Neural cell (in vitro differentiated cells): Measurements from ENCODE around the gene PLAGL1. TPM values are rescaled to one million over a fixed set of nuclear protein-coding genes. Genes with fewer than 3 reads are reported as not detected.

ENCODE experiments used
- H2AFZ ChIP-seq: fragments of 200-600, 300-800 bp; sonication (generic), shearing (Covaris generic); 2 replicates; pipeline ENCODE4 v1.6.0; 2014; ENCODE audit warnings: low read depth, mild to moderate bottlenecking, antibody characterized with exemption, low read length, moderate library complexity
- H3F3A ChIP-seq: fragments of 200-600 bp; shearing (Covaris generic); 2 replicates; pipeline ENCODE4 v1.6.1; 2016; ENCODE audit warnings: mild to moderate bottlenecking, moderate library complexity, mixed read lengths, antibody characterized with exemption, low read length; ENCODE audit not compliant: insufficient read depth, poor library complexity, severe bottlenecking
- H3K27ac ChIP-seq: fragments of 200-600, 300-800 bp; sonication (generic), shearing (Covaris generic); 2 replicates; pipeline ENCODE4 v1.5.1; 2014; ENCODE audit warnings: mild to moderate bottlenecking, low read length, moderate library complexity
- H3K27me3 ChIP-seq: fragments of 300-800, 200-600 bp; sonication (generic), shearing (Covaris generic); 2 replicates; pipeline ENCODE4 v1.6.0; 2014; ENCODE audit warnings: mild to moderate bottlenecking, low read depth, low read length, moderate library complexity; ENCODE audit not compliant: insufficient read depth
- H3K36me3 ChIP-seq: fragments of 300-800, 200-600 bp; sonication (generic), shearing (Covaris generic); 2 replicates; pipeline ENCODE4 v1.5.1; 2014; ENCODE audit warnings: mild to moderate bottlenecking, antibody characterized with exemption, low read length, moderate library complexity; ENCODE audit not compliant: insufficient read depth
- H3K4me2 ChIP-seq: fragments of 300-800, 200-600 bp; sonication (generic), shearing (Covaris generic); 2 replicates; pipeline ENCODE4 v1.6.0; 2014; ENCODE audit warnings: mild to moderate bottlenecking, low read length
- H3K4me3 ChIP-seq: fragments of 300-800, 200-600 bp; sonication (generic), shearing (Covaris generic); 2 replicates; pipeline ENCODE4 v1.5.1; 2014; ENCODE audit warnings: mild to moderate bottlenecking, low read length, moderate library complexity
- H3K79me2 ChIP-seq: fragments of 200-600 bp; shearing (Covaris generic); replicated peaks from 2 replicates; pipeline ENCODE4 v1.6.0; 2014; ENCODE audit warnings: mild to moderate bottlenecking, low read length, moderate library complexity; ENCODE audit not compliant: insufficient read depth
- H3K9ac ChIP-seq: fragments of 300-800, 200-600 bp; sonication (generic), shearing (Covaris generic); 2 replicates; pipeline ENCODE4 v1.6.1; 2016; ENCODE audit warnings: mild to moderate bottlenecking, low read length, mixed read lengths
- H3K9me2 ChIP-seq: fragments of 200-600 bp; shearing (Covaris generic); 2 replicates; pipeline ENCODE4 v1.6.1; 2016; ENCODE audit warnings: mild to moderate bottlenecking, low read length, mixed read lengths; ENCODE audit not compliant: insufficient read depth
- H3K9me3 ChIP-seq: fragments of 200-600, 300-800 bp; sonication (generic), shearing (Covaris generic); 2 replicates; pipeline ENCODE4 v1.6.1; 2016; ENCODE audit warnings: mild to moderate bottlenecking, mixed run types, low read length, moderate library complexity, mixed read lengths
- H4K20me1 ChIP-seq: fragments of 200-600 bp; shearing (Covaris generic); 2 replicates; pipeline ENCODE4 v1.6.1; 2016; ENCODE audit warnings: mild to moderate bottlenecking, mixed run types; ENCODE audit not compliant: insufficient read depth
- CTCF ChIP-seq: fragments of 450-650 bp; IDR thresholded peaks from 2 replicates; pipeline ENCODE4 v1.5.1; 2014; ENCODE audit warnings: antibody characterized with exemption, mild to moderate bottlenecking, moderate library complexity; ENCODE audit not compliant: poor library complexity, severe bottlenecking
- EP300 ChIP-seq: fragments of 450-650 bp; conservative IDR thresholded peaks from 2 replicates; pipeline ENCODE4 v1.6.1; 2014; ENCODE audit warnings: antibody characterized with exemption, mild to moderate bottlenecking, moderate library complexity; ENCODE audit not compliant: poor library complexity, severe bottlenecking
- EZH2 ChIP-seq: fragments of 200-600, 300-800 bp; shearing (Covaris generic), sonication (generic); IDR thresholded peaks from 2 replicates; pipeline ENCODE4 v1.6.1; 2014; ENCODE audit warnings: antibody characterized with exemption, low read length, borderline replicate concordance, mild to moderate bottlenecking; ENCODE audit not compliant: insufficient read depth, poor library complexity, severe bottlenecking
- MXI1 ChIP-seq: fragments of 450-650 bp; conservative IDR thresholded peaks from 2 replicates; pipeline ENCODE4 v1.6.1; 2014; ENCODE audit warnings: antibody characterized with exemption, mild to moderate bottlenecking; ENCODE audit not compliant: poor library complexity, severe bottlenecking
- POLR2AphosphoS5 ChIP-seq: IDR thresholded peaks from 2 replicates; pipeline ENCODE4 v1.6.1; 2012
- RAD21 ChIP-seq: fragments of 450-650 bp; conservative IDR thresholded peaks from 2 replicates; pipeline ENCODE4 v1.6.1; 2014; ENCODE audit warnings: antibody characterized with exemption, mild to moderate bottlenecking, moderate library complexity
- SMC3 ChIP-seq: fragments of 450-650 bp; conservative IDR thresholded peaks from 2 replicates; pipeline ENCODE4 v1.6.1; 2014; ENCODE audit warnings: antibody characterized with exemption, mild to moderate bottlenecking, moderate library complexity; ENCODE audit not compliant: poor library complexity
- TAF1 ChIP-seq: IDR thresholded peaks from 2 replicates; pipeline ENCODE4 v1.6.1; 2012; ENCODE audit warnings: low read depth
- polyA plus RNA-seq: library from polyadenylated mRNA; depleted of rRNA; stranded (reverse); fragments of >200 nt; gene quantifications from 2 replicates; pipeline ENCODE4 v1.2.3, GENCODE V29; 2014
- TF ChIP-seq, protein P1 (sequence below): IDR thresholded peaks from 2 replicates; pipeline ENCODE4 v1.6.1; 2012; ENCODE audit warnings: borderline replicate concordance

Gene PLAGL1
- polyA plus RNA-seq, 1 donor from 2014 or later: 22.3 TPM

DNA sequence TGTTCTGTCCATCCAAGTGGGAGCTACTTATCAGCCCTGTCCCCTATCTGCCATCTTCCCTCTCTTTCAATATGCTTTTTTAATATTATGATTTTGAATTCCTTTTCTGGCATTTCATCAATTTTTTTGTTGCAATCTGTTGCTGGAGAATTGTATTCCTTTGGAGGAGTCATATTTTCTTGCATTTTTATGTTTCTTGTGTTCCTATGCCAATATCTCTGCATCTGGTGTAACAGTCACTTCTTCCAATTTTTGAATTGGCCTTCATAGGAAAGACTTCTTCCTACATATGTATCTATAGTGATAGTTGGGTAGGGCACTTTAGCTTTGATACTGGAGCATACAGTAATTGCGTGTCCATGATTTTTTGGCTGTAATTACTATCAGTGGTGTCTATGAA, 73.7 kb downstream of the PLAGL1 start:
- H3K79me2 ChIP-seq: no peaks in the 10 kb centered on the region
- H3K9me3 ChIP-seq: peaks cover 3% of the 10 kb centered on the region
- no peak overlapping the region for H3K4me2 ChIP-seq
- no peak overlapping the region for H3K4me3 ChIP-seq
- H3K36me3 ChIP-seq: no peaks in the 10 kb centered on the region
- H3K9ac ChIP-seq: no peak overlapping the region
- H3K27me3 ChIP-seq: no peaks in the 10 kb centered on the region
- H3K27ac ChIP-seq: no peak overlapping the region
- no peak for TF ChIP-seq RAD21
- no peak for TF ChIP-seq EZH2
- TF ChIP-seq POLR2AphosphoS5: no peak
- TF ChIP-seq, protein P1, sequence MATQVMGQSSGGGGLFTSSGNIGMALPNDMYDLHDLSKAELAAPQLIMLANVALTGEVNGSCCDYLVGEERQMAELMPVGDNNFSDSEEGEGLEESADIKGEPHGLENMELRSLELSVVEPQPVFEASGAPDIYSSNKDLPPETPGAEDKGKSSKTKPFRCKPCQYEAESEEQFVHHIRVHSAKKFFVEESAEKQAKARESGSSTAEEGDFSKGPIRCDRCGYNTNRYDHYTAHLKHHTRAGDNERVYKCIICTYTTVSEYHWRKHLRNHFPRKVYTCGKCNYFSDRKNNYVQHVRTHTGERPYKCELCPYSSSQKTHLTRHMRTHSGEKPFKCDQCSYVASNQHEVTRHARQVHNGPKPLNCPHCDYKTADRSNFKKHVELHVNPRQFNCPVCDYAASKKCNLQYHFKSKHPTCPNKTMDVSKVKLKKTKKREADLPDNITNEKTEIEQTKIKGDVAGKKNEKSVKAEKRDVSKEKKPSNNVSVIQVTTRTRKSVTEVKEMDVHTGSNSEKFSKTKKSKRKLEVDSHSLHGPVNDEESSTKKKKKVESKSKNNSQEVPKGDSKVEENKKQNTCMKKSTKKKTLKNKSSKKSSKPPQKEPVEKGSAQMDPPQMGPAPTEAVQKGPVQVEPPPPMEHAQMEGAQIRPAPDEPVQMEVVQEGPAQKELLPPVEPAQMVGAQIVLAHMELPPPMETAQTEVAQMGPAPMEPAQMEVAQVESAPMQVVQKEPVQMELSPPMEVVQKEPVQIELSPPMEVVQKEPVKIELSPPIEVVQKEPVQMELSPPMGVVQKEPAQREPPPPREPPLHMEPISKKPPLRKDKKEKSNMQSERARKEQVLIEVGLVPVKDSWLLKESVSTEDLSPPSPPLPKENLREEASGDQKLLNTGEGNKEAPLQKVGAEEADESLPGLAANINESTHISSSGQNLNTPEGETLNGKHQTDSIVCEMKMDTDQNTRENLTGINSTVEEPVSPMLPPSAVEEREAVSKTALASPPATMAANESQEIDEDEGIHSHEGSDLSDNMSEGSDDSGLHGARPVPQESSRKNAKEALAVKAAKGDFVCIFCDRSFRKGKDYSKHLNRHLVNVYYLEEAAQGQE: no peak
- TF ChIP-seq TAF1: no peak
- TF ChIP-seq EP300: no peak
- TF ChIP-seq SMC3: no peak
- TF ChIP-seq MXI1: no peak
- TF ChIP-seq CTCF: no peak
- H3F3A ChIP-seq: no peaks in the 10 kb centered on the region
- no peaks in the 10 kb centered on the region for H4K20me1 ChIP-seq
- H2AFZ ChIP-seq: no peak overlapping the region
- H3K9me2 ChIP-seq: no peaks in the 10 kb centered on the region

GRCh38 chr6:143929975-143930374, 78.1 kb downstream of the PLAGL1 start:
- Histone ChIP-seq H2AFZ (no peak overlapping the region), H3K9ac (no peak overlapping the region), H3K27ac (no peak overlapping the region), H4K20me1 (no peaks in the 10 kb centered on the region), H3K9me3 (peaks cover 3% of the 10 kb centered on the region), H3K79me2 (no peaks in the 10 kb centered on the region), H3K9me2 (no peaks in the 10 kb centered on the region), H3K27me3 (no peaks in the 10 kb centered on the region), H3F3A (no peaks in the 10 kb centered on the region), H3K4me2 (no peak overlapping the region), H3K4me3 (no peak overlapping the region), H3K36me3 (no peaks in the 10 kb centered on the region)
- no peak for TF ChIP-seq RAD21
- TF ChIP-seq, protein P1: no peak
- TF ChIP-seq EZH2: no peak
- no peak for TF ChIP-seq SMC3
- TF ChIP-seq EP300: no peak
- TF ChIP-seq POLR2AphosphoS5: no peak
- no peak for TF ChIP-seq CTCF
- TF ChIP-seq MXI1: no peak
- TF ChIP-seq TAF1: no peak
